ENCODE data around the gene RNF112. TPM values are rescaled to one million over a fixed set of nuclear protein-coding genes. Genes with fewer than 3 reads are reported as not detected.

RNF112 gene, protein sequence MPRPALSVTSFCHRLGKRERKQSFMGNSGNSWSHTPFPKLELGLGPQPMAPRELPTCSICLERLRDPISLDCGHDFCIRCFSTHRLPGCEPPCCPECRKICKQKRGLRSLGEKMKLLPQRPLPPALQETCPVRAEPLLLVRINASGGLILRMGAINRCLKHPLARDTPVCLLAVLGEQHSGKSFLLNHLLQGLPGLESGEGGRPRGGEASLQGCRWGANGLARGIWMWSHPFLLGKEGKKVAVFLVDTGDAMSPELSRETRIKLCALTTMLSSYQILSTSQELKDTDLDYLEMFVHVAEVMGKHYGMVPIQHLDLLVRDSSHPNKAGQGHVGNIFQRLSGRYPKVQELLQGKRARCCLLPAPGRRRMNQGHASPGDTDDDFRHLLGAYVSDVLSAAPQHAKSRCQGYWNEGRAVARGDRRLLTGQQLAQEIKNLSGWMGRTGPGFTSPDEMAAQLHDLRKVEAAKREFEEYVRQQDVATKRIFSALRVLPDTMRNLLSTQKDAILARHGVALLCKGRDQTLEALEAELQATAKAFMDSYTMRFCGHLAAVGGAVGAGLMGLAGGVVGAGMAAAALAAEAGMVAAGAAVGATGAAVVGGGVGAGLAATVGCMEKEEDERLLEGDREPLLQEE
- total RNA-seq = 1.1 and 1.3 TPM in 2 replicates
- long read RNA-seq = 0 reads

DNA sequence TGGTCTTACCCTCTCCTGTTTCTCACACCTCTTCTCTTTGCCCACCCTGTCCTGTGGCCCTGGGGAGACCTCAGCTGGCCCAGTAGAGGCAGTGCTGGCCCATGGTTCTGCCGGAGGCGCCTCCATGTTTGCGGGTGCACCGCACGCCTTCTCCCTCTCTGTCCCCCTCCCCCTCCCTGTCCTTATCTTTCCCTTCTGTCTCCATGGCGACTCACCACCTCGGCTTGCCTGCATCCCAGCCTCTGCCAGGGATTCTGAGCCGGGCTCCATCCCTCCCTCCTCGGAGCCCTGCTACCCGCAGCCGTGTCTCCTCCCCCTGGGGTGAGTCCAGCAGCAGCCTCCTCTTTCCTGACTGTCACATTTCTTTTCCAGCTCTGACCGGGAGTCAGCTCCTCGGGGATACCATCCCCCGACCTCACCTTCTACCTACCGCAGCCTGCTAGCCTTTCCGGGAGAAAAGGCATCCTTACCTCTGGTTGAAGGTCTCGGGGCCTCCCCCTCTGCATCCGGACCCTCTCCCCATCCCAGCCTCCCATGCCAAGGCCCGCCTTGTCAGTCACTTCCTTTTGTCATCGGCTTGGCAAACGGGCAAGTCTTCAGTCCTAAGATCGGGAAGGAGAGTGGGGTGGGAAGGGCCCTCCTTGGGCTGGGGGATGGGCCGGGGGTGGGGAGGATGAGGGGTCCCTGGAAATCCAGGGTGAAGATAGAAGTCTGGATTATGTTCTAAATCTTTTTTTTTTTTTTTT is at the start of gene RNF112:
Gene RNF112 (plus strand): TSS at position 358 of the 746 bp plus-strand sequence. CDS start 177 bp downstream, at position 535.
- no peak for DNase-seq (ENCODE audit: low spot score, unreplicated experiment)

DNA sequence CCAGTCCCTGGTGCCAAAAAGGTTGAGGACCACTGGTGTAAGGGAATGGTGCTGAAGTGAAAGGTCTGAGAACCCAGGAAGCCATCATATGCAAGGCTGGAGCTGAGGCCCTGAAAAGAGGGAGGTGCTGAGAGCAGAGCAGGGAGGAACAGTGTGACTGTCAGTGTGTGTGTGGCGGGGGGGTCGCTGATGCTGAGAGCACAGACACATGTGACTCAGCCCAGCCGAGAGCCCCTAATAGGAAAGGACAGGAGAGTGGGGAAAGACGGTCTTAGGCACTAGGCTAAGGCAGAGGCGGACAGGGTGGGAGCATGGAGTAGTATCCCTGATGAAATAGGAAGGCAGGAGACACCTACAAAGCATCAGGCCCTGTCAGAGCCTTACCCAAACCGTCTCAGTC is 49.7 kb upstream of the RNF112 start:
- TF ChIP-seq, protein P1, sequence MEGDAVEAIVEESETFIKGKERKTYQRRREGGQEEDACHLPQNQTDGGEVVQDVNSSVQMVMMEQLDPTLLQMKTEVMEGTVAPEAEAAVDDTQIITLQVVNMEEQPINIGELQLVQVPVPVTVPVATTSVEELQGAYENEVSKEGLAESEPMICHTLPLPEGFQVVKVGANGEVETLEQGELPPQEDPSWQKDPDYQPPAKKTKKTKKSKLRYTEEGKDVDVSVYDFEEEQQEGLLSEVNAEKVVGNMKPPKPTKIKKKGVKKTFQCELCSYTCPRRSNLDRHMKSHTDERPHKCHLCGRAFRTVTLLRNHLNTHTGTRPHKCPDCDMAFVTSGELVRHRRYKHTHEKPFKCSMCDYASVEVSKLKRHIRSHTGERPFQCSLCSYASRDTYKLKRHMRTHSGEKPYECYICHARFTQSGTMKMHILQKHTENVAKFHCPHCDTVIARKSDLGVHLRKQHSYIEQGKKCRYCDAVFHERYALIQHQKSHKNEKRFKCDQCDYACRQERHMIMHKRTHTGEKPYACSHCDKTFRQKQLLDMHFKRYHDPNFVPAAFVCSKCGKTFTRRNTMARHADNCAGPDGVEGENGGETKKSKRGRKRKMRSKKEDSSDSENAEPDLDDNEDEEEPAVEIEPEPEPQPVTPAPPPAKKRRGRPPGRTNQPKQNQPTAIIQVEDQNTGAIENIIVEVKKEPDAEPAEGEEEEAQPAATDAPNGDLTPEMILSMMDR (IDR thresholded peaks at IDR 0.05; ENCODE audit: unreplicated experiment) = no peak
- Mint-ChIP-seq H3K27ac (no peak overlapping the region), H3K36me3 (ENCODE audit: insufficient read depth) (peaks cover 2% of the 10 kb centered on the region), H3K4me1 (ENCODE audit: low read depth) (peaks cover 10% of the 10 kb centered on the region), H3K27me3 (peaks cover 3% of the 10 kb centered on the region), H3K9me3 (ENCODE audit: low read depth) (no peaks in the 10 kb centered on the region), H3K4me3 (ENCODE audit: low read depth) (peak overlapping the region; percentile 72)
- no peak for DNase-seq (ENCODE audit: low spot score, unreplicated experiment)

More for the DNA sequence above, at the start of gene RNF112:
- no peaks in the 10 kb centered on the region for H3K4me1 Mint-ChIP-seq (ENCODE audit: low read depth)
- H3K4me3 Mint-ChIP-seq (ENCODE audit: low read depth) = no peak within 1 kb of the TSS
- no peaks in the 10 kb centered on the region for H3K36me3 Mint-ChIP-seq (ENCODE audit: insufficient read depth)
- TF ChIP-seq, protein P1 (IDR thresholded peaks at IDR 0.05; ENCODE audit: unreplicated experiment) = no peak
- H3K27me3 Mint-ChIP-seq = peaks cover 15% of the 10 kb centered on the region
- H3K9me3 Mint-ChIP-seq (ENCODE audit: low read depth) = no peaks in the 10 kb centered on the region
- H3K27ac Mint-ChIP-seq = no peak within 1 kb of the TSS

DNA sequence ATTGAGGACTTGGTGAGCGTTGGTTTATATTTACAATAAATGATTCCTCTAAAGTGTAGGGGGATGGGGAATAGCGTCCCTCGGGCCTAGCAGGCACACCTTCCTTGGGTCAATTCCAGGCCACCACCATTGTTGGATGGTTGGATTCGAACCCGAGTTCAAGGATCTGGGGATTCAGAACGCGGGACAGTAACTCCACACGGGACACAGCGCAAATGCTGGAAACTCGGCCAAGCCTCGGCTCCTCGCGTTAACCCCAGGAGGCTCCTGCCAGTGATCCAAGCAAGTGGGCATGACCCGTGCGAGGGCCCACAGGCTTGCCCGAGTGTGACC is 49.1 kb upstream of the RNF112 start:
- Mint-ChIP-seq H3K36me3 (ENCODE audit: insufficient read depth) (peaks cover under 1% of the 10 kb centered on the region), H3K27me3 (peaks cover 3% of the 10 kb centered on the region), H3K9me3 (ENCODE audit: low read depth) (no peaks in the 10 kb centered on the region), H3K4me1 (ENCODE audit: low read depth) (peaks cover 10% of the 10 kb centered on the region), H3K27ac (peak overlapping the region; percentile 89), H3K4me3 (ENCODE audit: low read depth) (peak overlapping the region; percentile 88)
- TF ChIP-seq, protein P1 (IDR thresholded peaks at IDR 0.05; ENCODE audit: unreplicated experiment) = no peak
- no peak for DNase-seq (ENCODE audit: low spot score, unreplicated experiment)

DNA sequence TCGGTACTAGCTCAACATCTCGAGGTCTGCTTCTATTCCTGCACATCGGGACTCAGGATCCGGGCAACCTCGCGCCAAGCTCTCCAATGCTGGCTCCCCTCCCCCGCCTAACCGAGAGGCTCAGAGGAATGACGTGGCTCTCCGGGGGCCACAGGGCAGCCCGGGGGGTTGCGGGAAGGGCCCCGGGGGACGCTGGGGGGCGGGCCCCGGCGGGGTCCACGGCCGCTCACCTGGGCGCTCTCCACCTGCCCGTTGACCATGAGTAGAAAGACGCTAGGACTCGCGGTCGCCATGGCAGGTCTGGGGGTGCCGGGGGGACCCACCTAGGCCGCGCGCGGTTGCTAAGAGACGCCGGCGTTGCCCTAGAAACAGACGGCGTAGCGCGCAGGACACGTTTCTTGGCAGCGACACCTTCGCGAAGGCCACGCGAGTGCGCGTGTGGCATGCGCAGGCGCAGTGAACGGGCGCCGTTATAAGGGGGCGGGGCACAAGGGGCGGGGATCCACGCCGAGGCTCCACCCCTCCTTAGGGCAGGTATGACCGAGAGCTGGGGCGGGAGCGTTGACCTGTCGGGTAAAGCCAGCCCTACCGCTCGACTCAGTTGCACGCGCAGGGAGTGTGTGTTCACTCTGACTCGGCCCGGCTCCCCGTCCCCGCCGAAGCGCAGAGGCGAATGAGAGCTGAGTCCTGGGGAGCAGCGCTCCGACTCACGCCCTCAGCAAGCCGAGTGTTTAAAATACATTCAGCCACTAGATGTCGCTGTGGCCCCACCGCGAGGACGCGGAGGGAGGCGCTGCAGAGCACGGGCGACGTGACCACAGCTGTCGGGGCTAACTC is 48.5 kb upstream of the RNF112 start, which contains the start of gene B9D1:
Gene B9D1 (minus strand): TSS at position 447 of the 837 bp plus-strand sequence. CDS start 154 bp downstream, at position 293.
- TF ChIP-seq, protein P1 (IDR thresholded peaks at IDR 0.05; ENCODE audit: unreplicated experiment) = peak; percentile 99
- H3K9me3 Mint-ChIP-seq (ENCODE audit: low read depth) = no peaks in the 10 kb centered on the region
- peak within 1 kb of the TSS; percentile 88 for H3K4me3 Mint-ChIP-seq (ENCODE audit: low read depth)
- peak; percentile 94 for DNase-seq (ENCODE audit: low spot score, unreplicated experiment)
- peaks cover 10% of the 10 kb centered on the region for H3K4me1 Mint-ChIP-seq (ENCODE audit: low read depth)
- no peaks in the 10 kb centered on the region for H3K36me3 Mint-ChIP-seq (ENCODE audit: insufficient read depth)
- peaks cover 3% of the 10 kb centered on the region for H3K27me3 Mint-ChIP-seq
- peak within 1 kb of the TSS; percentile 95 for H3K27ac Mint-ChIP-seq

All from progenitor cell of endocrine pancreas (in vitro differentiated cells).